PFSK-1 (cell line): ENCODE results near the gene MYO9A.

Source experiments
- FOXP2 ChIP-seq: optimal IDR thresholded peaks from 2 replicates; pipeline ENCODE3; 2011; ENCODE audit warnings: borderline replicate concordance, control low read depth, inconsistent platforms; ENCODE audit not compliant: insufficient read depth; ENCODE audit errors: extremely low read length, extremely low read depth
- POLR2AphosphoS5 ChIP-seq: IDR thresholded peaks from 2 replicates; pipeline ENCODE4 v1.6.1; 2012; ENCODE audit warnings: low read depth, mild to moderate bottlenecking, control low read depth, low read length, moderate library complexity
- SIN3A ChIP-seq: IDR thresholded peaks from 2 replicates; pipeline ENCODE4 v1.6.1; 2012; ENCODE audit warnings: mild to moderate bottlenecking, low read length, moderate library complexity, borderline replicate concordance; ENCODE audit not compliant: insufficient read depth
- TAF1 ChIP-seq: IDR thresholded peaks from 2 replicates; pipeline ENCODE4 v1.6.1; 2012; ENCODE audit warnings: low read length, control low read depth, borderline replicate concordance; ENCODE audit not compliant: insufficient read depth
- TF ChIP-seq, protein P1 (sequence below), 2 experiments: IDR thresholded peaks; 2 replicates each; pipeline versions ENCODE4 v1.6.1 to v1.8.0; 2011 to 2012; ENCODE audit warnings: low read depth in 2 of 2, low read length in 2 of 2, control low read depth in 1 of 2, inconsistent platforms in 1 of 2, mild to moderate bottlenecking in 1 of 2, moderate library complexity in 1 of 2; ENCODE audit not compliant: insufficient read depth in 1 of 2

Gene MYO9A

DNA sequence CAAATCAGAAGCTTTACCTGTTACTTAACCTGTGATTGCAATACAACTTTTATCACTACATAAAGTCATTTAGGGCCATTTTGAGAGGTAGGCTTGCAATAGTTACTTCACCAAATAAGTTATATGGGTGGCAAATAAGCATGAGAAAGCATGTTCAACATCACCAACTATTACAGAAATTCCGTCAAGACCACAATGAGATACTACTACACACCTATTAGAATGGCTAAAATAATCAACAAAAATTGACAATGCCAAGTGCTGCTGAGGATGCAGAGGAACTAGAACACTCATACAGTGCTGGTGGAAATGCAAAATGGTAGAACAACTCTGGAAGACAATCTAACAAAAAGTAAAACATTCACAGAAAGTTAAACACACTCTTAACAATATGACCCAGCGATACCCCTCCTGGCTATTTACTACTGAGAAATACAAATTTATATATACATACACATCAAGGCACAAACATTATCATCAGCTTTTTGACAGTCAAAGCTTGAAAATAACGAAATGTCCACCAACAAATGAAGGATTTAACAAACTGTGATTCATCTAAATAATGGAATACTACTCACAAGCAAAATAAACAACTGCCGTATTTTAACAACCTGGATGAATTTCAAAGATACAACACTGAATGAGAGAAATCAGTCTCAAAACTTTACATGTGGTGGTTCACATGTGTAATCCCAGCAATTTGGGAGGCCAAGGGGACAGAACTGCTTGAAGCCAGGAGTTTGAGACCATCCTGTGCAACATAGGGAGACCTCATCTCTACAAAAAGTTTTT, 82.9 kb downstream of the MYO9A start:
- TF ChIP-seq, protein P1, sequence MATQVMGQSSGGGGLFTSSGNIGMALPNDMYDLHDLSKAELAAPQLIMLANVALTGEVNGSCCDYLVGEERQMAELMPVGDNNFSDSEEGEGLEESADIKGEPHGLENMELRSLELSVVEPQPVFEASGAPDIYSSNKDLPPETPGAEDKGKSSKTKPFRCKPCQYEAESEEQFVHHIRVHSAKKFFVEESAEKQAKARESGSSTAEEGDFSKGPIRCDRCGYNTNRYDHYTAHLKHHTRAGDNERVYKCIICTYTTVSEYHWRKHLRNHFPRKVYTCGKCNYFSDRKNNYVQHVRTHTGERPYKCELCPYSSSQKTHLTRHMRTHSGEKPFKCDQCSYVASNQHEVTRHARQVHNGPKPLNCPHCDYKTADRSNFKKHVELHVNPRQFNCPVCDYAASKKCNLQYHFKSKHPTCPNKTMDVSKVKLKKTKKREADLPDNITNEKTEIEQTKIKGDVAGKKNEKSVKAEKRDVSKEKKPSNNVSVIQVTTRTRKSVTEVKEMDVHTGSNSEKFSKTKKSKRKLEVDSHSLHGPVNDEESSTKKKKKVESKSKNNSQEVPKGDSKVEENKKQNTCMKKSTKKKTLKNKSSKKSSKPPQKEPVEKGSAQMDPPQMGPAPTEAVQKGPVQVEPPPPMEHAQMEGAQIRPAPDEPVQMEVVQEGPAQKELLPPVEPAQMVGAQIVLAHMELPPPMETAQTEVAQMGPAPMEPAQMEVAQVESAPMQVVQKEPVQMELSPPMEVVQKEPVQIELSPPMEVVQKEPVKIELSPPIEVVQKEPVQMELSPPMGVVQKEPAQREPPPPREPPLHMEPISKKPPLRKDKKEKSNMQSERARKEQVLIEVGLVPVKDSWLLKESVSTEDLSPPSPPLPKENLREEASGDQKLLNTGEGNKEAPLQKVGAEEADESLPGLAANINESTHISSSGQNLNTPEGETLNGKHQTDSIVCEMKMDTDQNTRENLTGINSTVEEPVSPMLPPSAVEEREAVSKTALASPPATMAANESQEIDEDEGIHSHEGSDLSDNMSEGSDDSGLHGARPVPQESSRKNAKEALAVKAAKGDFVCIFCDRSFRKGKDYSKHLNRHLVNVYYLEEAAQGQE (IDR thresholded peaks at IDR 0.05; ENCODE audit: insufficient read depth in 1 of 2, low read depth in 2 of 2, low read length in 2 of 2) = no peak
- no peak for TF ChIP-seq FOXP2
- TF ChIP-seq TAF1 = no peak
- TF ChIP-seq POLR2AphosphoS5 = no peak
- no peak for TF ChIP-seq SIN3A

DNA sequence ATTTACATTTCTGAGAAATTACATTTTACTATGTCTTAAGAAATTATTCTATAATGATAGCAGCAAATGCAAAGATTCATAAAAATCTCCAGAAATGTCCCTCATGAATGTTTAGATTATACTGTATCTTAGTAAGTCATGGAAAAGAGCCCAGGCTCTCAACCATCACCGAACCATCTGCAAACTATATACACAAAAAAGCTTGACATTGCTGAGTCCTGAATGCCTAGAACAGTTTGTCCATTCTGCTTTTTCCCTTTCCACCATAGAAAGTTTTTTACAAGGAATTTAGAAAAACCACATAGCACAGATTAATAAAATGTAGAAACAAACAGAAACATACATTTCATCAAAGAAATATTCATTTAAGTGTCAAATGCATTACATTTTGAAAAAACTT, 83.6 kb downstream of the MYO9A start:
- TF ChIP-seq TAF1 (no peak), POLR2AphosphoS5 (no peak), FOXP2 (no peak), SIN3A (no peak)
- TF ChIP-seq, protein P1 (IDR thresholded peaks at IDR 0.05; ENCODE audit: insufficient read depth in 1 of 2, low read depth in 2 of 2, low read length in 2 of 2) = no peak

DNA sequence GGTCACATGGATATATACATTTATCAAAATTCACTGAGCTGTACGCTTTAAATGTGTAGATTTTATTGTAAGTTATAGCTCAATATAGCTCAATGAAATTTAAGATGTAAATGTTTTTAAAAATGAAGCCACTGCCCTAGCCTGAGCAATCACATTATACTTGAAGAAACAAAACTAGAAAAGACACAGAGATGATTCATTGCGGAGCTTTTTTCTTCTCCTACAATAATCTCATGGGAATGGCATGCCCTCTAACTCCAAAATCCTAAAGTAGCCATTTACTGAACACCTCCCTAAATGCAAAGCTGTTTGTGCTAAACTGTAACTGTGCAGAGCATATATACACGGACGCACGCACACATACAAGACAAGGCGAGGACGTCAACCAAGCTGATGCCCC, 84.2 kb downstream of the MYO9A start:
- TF ChIP-seq TAF1 (no peak), FOXP2 (no peak), SIN3A (no peak), POLR2AphosphoS5 (no peak)
- TF ChIP-seq, protein P1 (IDR thresholded peaks at IDR 0.05; ENCODE audit: insufficient read depth in 1 of 2, low read depth in 2 of 2, low read length in 2 of 2) = no peak

DNA sequence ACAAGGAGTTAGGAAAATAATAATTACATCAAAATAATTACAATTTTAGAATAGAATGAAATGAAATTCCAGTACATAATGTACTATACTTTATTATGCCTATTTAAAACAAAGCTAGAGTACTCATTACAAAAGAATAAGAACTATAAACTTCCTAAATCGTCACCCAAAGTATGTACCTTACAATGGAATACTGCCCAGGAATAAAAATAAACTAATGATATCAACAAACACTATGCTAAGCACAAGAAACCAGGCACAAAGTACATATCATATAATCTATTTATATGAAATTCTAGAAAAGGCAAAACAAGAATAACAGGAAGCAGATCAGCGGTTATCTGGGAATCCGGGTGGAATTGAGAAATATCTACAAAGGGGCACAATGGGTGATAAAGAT, 84.7 kb downstream of the MYO9A start:
- TF ChIP-seq POLR2AphosphoS5 = no peak
- TF ChIP-seq TAF1 = no peak
- TF ChIP-seq, protein P1 (IDR thresholded peaks at IDR 0.05; ENCODE audit: insufficient read depth in 1 of 2, low read depth in 2 of 2, low read length in 2 of 2) = no peak
- TF ChIP-seq FOXP2 = no peak
- TF ChIP-seq SIN3A = no peak

DNA sequence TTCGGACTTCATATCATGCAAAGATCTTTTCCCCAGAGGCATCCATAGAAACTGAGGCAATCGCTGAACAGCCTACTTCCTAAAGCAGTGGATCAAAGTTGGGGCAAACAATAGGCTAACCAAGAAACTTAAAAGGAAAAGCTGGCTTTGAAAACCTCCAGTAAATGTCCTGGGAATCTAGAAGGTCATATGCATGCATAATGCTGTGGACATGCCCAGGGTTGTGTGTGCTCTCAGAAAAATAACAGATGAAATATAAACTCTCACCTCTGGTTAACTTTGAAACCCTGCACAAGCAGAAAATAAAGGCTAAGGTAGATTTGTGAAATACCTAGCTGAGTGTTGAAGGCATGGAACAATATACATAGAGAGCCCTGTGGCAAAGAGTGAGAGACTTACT, 96.3 kb downstream of the MYO9A start:
- TF ChIP-seq, protein P1 (IDR thresholded peaks at IDR 0.05; ENCODE audit: insufficient read depth in 1 of 2, low read depth in 2 of 2, low read length in 2 of 2) = no peak
